ENCODE results near the gene ACCS. TPM values are rescaled to one million over a fixed set of nuclear protein-coding genes. Genes with fewer than 3 reads are reported as not detected.

Gene ACCS
- total RNA-seq, 1 donor from 2014 or later: 3.8 TPM

- no peak for DNase-seq (ENCODE audit: low read depth)
- no peak overlapping the region for H3K4me3 ChIP-seq (ENCODE audit: low read depth, low read length)
- TF ChIP-seq CTCF (conservative IDR thresholded peaks at IDR 0.05; ENCODE audit: low read depth, low read length): no peak
Measured at GRCh38 chr11:44127130-44127529, 61.1 kb downstream of the ACCS start.

- no peak overlapping the region for H3K4me3 ChIP-seq (ENCODE audit: low read depth, low read length)
- no peak for DNase-seq (ENCODE audit: low read depth)
- no peak for TF ChIP-seq CTCF (conservative IDR thresholded peaks at IDR 0.05; ENCODE audit: low read depth, low read length)
Measured at GRCh38 chr11:44128729-44129128, 62.7 kb downstream of the ACCS start.

DNA sequence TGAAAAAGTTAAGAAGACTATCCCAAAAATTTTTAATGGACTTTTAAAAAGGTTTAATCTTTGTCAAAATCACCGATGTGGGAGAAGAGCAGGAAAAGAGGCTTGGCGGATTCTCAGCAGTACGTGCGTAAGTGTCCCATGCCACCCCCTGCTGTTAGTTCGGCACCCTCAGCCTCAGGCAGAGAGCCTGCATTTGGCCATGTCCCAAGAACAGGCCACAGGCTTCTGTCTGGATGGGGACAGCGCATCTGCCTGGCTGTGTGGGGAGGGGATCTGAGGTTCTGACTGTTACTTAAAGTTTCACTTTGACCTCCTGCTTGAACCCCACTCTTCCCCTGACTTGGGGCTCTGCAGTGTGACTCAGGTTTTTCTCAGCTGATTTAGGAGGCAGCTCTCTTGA is 64.7 kb downstream of the ACCS start:
- no peak for TF ChIP-seq CTCF (conservative IDR thresholded peaks at IDR 0.05; ENCODE audit: low read depth, low read length)

GRCh38 chr11:44133335-44133946 is 67.4 kb downstream of the ACCS start:
- peak; percentile 74 for TF ChIP-seq CTCF (conservative IDR thresholded peaks at IDR 0.05; ENCODE audit: low read depth, low read length)
- DNase-seq (ENCODE audit: low read depth): no peak
- no peak overlapping the region for H3K4me3 ChIP-seq (ENCODE audit: low read depth, low read length)

More for the DNA sequence above, 64.7 kb downstream of the ACCS start:
- DNase-seq (ENCODE audit: low read depth): no peak
- H3K4me3 ChIP-seq (ENCODE audit: low read depth, low read length): no peak overlapping the region

Other genes with a start within 250 kb of the ACCS start
- gene ALKBH3, start 185.4 kb upstream of the ACCS start, total RNA-seq: 27.3 and 36.8 TPM in 2 replicates
- gene C11orf96, start 123.6 kb upstream of the ACCS start, total RNA-seq: 0.46 TPM in 1 of 2 replicates, not detected in the other
- gene ACCSL, start 18.3 kb upstream of the ACCS start, total RNA-seq: not detected in 2 replicates
- 124 and 140 TPM in 2 replicates for gene EXT2, start 29.4 kb downstream of the ACCS start, total RNA-seq
- not detected in 2 replicates for gene ALX4, start 243.9 kb downstream of the ACCS start, total RNA-seq

All from epithelial cell of proximal tubule (primary cell).